22Rv1 (cell line): ENCODE measurements around the gene NANOS3.

Experiments
- H3K27ac ChIP-seq: fragments of 450-650 bp; 2 replicates; pipeline ENCODE4 v1.5.1; 2017
- ZFX ChIP-seq: fragments of 450-650 bp; IDR thresholded peaks from 2 replicates; pipeline ENCODE4 v1.6.1; 2017; ENCODE audit warnings: antibody characterized with exemption, borderline replicate concordance
- TF ChIP-seq, protein P1 (sequence below): fragments of 450-650 bp; IDR thresholded peaks from 2 replicates; pipeline ENCODE4 v1.5.1; 2017; ENCODE audit warnings: mild to moderate bottlenecking

Gene NANOS3

DNA sequence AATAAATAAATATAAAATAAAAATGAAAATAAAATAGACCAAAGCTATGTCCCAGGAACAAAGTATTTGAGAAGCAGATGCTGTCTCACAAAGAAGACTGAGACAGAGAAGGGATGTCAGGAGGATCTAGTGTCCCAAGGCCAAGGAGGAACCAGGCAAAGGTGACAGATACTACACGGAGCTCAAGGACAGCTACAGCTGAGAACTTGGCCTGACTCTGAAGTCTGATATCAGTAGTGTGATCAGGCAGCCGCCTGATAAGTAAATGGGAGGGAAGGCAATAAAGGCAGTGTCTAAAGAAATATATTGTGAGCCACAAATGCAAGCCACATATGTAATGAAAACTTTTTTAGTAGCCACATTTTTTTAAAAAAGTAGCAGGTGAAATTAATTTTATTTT is 20.4 kb upstream of the NANOS3 start:
- TF ChIP-seq, protein P1, sequence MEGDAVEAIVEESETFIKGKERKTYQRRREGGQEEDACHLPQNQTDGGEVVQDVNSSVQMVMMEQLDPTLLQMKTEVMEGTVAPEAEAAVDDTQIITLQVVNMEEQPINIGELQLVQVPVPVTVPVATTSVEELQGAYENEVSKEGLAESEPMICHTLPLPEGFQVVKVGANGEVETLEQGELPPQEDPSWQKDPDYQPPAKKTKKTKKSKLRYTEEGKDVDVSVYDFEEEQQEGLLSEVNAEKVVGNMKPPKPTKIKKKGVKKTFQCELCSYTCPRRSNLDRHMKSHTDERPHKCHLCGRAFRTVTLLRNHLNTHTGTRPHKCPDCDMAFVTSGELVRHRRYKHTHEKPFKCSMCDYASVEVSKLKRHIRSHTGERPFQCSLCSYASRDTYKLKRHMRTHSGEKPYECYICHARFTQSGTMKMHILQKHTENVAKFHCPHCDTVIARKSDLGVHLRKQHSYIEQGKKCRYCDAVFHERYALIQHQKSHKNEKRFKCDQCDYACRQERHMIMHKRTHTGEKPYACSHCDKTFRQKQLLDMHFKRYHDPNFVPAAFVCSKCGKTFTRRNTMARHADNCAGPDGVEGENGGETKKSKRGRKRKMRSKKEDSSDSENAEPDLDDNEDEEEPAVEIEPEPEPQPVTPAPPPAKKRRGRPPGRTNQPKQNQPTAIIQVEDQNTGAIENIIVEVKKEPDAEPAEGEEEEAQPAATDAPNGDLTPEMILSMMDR, result no peak
- TF ChIP-seq ZFX, result no peak
- H3K27ac ChIP-seq, result peak overlapping the region; percentile 80; the same call in 1 of the 2 replicates

DNA sequence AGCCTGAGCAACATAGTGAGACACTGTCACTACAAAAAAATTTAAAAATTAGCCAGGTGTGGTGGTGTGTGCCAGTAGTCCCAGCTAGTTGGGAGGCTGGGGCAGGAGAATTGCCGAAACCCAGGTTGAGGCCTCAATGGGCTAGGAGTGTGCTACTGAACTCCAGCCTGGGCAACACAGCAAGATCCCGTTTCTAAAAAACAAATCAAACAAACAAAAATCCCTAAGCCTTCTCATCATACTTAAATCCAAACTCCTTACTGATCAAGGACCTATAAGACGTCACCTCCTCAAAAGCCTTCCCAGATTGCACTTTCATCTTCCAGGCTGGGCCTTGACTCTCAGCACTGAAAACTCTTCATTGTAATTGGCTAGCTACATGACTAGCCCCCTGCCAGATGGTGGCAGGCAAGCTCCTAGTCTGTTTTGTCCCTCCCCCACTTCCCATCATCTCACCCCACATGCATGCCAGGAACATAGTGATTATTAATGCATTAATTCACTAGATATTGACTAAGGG is 17.5 kb upstream of the NANOS3 start:
- no peak overlapping the region for H3K27ac ChIP-seq
- TF ChIP-seq, protein P1, result 0 out of 2 replicates have a peak, but pooled peaks have one; percentile 5
- TF ChIP-seq ZFX, result no peak

DNA sequence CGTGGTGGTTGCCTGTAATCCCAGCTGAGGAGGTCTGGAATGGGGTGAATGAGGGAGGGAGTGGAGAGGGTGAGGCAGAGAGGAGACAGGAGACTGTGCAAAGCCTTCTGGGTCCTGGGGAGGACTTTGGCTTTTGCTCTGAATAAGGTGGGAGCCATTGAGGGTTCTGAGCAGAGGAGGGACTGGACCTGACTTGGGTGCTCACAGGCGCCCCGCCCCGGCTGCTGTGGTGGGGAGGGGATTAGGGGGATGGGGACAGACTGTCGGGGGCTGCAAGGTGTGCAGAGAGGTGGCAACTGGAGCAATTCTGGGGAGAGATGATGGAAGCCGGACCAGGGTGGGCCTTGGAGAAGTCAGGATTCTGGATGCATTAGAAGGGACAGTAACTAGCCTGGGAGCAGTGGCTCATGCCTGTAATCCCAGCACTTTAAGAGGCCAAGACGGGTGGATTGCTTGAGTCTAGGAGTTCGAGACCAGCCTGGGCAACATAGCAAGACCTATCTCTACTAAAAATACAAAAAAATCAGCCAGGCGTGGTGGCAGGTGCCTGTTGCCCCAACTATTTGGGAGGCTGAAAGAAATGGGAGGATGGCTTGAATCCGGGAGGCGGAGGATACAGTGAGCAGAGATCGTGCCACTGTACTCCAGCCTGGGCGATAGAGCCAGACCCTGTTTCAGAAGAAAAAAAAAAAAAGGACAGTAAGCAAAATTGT is 16.1 kb upstream of the NANOS3 start:
- TF ChIP-seq ZFX, result no peak
- TF ChIP-seq, protein P1, result no peak
- no peak overlapping the region for H3K27ac ChIP-seq

DNA sequence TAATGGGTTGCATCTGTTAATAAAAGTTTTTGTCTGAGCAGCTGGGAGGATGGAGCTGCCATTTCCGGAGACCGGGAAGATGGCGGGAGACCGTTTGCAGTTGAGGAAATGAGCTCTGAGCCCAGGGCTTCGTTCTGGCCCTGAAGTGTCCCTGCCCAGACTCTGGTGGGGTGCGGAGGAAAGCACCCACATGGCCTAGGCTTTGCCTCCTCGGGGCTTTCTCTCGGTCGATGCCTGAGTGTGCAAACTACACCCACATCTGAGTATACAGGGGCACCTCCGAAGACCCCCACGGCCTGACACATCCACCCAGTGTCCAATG is 15.6 kb upstream of the NANOS3 start:
- H3K27ac ChIP-seq, result no peak overlapping the region

DNA sequence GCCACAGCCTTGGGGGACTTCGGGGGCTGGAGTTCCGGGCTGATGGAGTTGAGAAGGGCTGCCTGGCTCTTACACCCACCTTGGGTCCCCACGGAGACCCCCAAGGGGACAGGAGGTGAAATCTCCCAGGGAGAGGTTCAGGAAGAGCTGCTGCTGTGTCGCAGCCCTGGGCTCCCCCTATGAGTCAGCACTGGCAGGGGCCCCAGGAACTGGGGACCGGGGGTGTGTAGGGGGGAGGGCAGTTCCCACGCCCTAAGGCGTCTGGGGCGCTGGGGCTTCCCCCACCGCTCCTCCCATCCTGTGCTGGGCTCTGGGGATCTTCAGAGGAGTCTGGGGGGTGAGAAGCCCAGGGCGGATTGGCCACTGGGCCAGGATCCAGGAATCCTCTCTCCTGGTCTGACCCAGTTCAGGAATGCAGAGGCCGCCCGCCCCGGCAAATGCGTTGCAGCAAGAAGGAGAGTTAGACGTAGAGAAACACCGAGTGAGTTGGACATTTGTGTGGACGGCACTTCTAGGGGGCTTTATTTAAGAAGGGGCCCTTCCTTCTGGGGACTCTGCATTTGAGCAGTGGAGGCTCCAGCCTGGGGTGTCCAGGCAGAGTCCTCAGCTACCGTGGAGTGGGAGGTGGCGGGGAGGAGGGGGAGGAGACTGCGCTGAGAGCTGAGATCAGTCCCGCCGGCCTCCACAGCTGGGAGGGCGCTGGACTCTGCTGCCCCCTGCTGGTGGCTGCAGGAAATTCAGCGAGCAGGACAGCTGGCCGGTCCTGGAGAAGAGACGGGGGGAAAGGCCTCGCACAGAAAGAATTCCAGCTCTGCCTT is 15.0 kb upstream of the NANOS3 start:
- 0 out of 2 replicates have a peak overlapping the region, but pooled peaks have one; percentile 7 for H3K27ac ChIP-seq
- TF ChIP-seq, protein P1, result peak; percentile 99
- no peak for TF ChIP-seq ZFX

More for the DNA sequence above, 15.6 kb upstream of the NANOS3 start:
- TF ChIP-seq ZFX, result no peak
- TF ChIP-seq, protein P1, result no peak

DNA sequence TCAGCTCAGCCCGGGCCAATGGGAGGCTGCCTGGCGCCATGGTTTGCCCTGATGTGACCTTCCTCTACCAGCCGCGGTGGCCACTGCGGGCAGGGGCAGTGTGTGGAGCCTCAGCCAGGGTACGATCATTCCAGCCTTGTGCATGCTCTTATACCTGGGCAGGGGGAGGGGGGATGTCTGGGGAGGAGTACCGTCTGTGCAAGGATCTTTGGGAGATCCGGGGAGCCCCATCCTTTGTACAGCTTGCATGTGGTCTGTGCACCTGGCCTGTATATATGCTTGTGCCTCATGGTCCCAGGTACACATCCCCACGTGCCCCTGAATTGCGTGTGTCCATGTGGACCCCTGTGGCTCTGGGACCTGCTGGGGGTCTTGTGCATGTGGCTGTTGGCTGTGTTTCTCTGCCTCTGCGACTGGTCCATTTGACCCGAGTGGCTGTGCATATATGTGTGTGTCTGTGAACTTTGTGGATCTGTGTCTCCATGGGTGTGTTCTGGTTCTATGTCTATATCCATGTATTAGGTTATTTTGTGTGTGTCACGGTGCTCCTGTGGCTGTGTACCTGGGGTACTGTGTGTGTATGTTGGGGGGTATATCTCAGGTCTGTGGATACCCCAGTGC is 12.8 kb upstream of the NANOS3 start:
- no peak overlapping the region for H3K27ac ChIP-seq
- TF ChIP-seq ZFX, result no peak
- TF ChIP-seq, protein P1, result no peak
